IPS-15b (cell line): Measurements from ENCODE around the gene PBX4.
A peak's percentile ranks its signal among the peaks of the same experiment; 100 is the strongest.

ENCODE experiments used
- H3K27me3 ChIP-seq: one replicate; pipeline ENCODE4 v1.6.1; 2013; ENCODE audit warnings: low read length; ENCODE audit not compliant: control insufficient read depth, insufficient read depth
- H3K36me3 ChIP-seq: one replicate; pipeline ENCODE4 v1.6.1; 2013; ENCODE audit warnings: low read length; ENCODE audit not compliant: control insufficient read depth, insufficient read depth
- H3K4me1 ChIP-seq: one replicate; pipeline ENCODE4 v1.6.1; 2013; ENCODE audit warnings: mild to moderate bottlenecking, low read length; ENCODE audit not compliant: control insufficient read depth, insufficient read depth
- H3K4me3 ChIP-seq: one replicate; pipeline ENCODE4 v1.5.1; 2013; ENCODE audit warnings: low read depth, low read length
- H3K9ac ChIP-seq: one replicate; pipeline ENCODE4 v1.6.1; 2013; ENCODE audit warnings: low read depth, mild to moderate bottlenecking, low read length
- H3K9me3 ChIP-seq: one replicate; pipeline ENCODE4 v1.6.1; 2013; ENCODE audit warnings: mild to moderate bottlenecking, low read length; ENCODE audit not compliant: control insufficient read depth, insufficient read depth

PBX4 gene

DNA sequence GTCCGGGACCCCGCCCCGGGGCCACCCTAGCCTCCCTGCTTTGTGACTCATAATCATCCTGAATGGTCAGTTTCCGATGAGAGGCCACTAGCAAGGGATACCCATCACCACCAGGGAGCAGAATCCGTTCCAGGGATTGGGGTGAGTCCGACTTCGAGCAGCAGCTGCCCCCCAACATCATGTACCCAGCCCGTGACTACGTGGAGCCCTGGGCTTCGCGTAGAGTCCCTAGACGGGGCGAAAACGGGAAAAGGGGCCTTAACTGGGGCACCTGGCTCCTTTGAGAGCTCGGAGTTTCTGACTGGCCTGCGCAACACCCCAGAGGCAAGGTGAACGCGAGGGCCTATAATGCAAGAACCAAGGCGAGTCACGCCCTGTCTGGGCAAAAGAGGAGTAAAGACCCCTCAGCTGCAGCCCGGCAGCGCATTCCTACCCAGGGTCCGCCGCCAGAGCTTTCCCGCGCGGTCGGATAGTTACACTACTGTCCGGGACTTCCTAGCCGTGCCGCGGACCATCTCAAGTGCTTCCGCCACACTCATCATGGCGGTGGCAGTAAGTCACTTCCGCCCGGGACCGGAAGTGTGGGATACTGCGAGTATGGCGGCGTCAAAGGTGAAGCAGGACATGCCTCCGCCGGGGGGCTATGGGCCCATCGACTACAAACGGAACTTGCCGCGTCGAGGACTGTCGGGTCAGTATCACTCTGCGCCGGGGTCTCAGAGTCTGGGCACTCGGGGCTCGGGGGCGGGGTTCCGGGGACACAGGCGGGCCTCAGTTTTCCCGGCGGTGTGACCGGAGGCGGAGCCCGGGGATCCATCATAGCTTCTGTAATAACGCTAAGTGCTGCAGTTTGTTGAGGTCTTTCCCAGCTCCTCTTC is 102.6 kb downstream of the PBX4 start, which contains the start of gene NDUFA13:
Gene NDUFA13, plus strand, starts transcription at position 584 of the 878 bp plus-strand sequence. Its CDS starts 14 bp downstream, at position 598.
- Histone ChIP-seq H3K4me3 (peak within 1 kb of the TSS; percentile 67), H3K27me3 (no peaks in the 10 kb centered on the region), H3K36me3 (peaks cover 13% of the 10 kb centered on the region), H3K4me1 (peaks cover 2% of the 10 kb centered on the region), H3K9me3 (no peaks in the 10 kb centered on the region), H3K9ac (peak within 1 kb of the TSS; percentile 91)

DNA sequence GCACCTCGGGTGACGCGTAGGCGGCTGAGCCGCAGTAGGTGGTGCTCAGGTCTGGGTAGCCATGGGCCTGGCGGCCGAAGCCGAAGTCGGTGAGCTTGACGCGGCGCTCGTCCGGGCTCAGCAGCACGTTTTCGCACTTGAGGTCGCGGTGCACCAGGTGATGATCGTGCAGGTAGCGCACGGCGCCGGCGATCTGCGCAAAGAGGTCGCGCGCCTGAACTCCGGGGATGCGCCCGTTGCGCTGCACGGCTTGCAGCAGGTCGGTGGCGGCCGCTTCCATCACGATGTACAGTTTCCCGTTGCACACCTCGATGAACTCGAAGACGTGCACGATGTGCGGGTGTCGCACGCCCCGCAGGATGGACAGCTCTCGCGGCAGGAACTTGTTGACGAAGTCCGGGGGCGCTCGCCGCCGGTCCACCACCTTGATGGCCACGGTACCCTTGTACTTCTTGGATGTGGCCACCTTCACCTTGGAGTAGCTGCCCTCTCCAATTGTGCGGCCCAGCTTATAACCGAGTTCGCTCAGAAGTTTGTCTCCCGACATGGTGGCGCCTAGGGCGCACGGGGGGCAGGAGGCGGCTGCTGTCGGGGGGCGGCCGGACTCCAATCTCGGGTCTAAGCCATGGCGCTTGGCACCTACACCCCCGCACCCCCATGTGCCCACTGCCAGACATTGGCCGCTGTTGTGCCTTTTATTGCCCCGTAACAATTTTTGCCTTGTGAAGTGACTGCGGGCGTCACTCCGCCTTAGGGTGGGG is 103.4 kb downstream of the PBX4 start, which contains the start of gene TSSK6:
Gene TSSK6, minus strand, starts transcription at position 668 of the 761 bp plus-strand sequence. Its CDS starts 121 bp downstream, at position 547.
- peaks cover 11% of the 10 kb centered on the region for H3K36me3 ChIP-seq
- no peaks in the 10 kb centered on the region for H3K9me3 ChIP-seq
- H3K9ac ChIP-seq = peak within 1 kb of the TSS; percentile 91
- H3K4me1 ChIP-seq = peaks cover 2% of the 10 kb centered on the region
- H3K27me3 ChIP-seq = no peaks in the 10 kb centered on the region
- peak within 1 kb of the TSS; percentile 67 for H3K4me3 ChIP-seq

DNA sequence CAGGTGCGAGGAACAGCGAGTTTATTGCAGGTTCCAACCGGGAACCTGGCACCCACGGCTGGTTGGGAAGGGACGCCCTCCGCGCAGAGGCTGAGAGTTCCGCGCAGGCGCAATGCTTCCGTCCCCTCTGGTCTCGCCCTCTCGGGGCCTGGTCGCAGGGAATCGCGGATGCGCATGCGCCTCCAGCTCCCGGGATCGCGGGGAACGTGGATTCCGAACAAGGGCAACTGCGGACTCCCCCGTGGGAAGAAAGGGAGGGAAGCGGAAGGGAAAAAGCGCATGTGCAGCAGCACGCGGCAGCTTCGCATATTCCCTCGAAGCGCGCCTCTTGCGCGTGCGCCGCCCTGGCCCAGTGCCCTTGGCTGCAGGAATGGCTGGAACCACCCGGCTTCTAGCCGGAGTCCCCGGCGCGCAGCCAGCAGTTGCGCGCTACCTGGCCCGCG is 104.3 kb downstream of the PBX4 start:
- peaks cover 3% of the 10 kb centered on the region for H3K36me3 ChIP-seq
- H3K27me3 ChIP-seq = no peaks in the 10 kb centered on the region
- no peaks in the 10 kb centered on the region for H3K9me3 ChIP-seq
- no peak overlapping the region for H3K9ac ChIP-seq
- H3K4me1 ChIP-seq = peaks cover 2% of the 10 kb centered on the region
- no peak overlapping the region for H3K4me3 ChIP-seq

DNA sequence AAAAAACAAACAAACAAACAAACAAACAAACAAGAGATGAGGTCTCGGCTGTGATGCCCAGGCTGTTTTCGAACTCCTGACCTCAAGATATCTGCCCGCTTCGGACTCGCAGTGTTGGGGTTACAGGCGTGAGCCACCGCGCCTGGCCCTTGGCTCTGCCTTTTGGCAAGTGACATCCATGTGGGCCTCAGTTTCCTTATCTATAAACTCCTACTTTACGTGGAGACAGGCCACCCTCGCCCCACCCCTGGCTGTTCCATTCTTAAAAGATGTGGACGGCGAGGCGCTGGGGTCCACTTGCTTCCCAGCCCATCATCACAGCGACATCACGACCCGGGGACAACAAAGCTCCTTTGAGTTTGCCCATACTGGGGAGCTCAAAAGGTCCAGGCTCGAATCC is 104.8 kb downstream of the PBX4 start:
- H3K27me3 ChIP-seq = no peaks in the 10 kb centered on the region
- no peak overlapping the region for H3K9ac ChIP-seq
- no peaks in the 10 kb centered on the region for H3K9me3 ChIP-seq
- H3K4me3 ChIP-seq = no peak overlapping the region
- H3K4me1 ChIP-seq = peaks cover 2% of the 10 kb centered on the region
- H3K36me3 ChIP-seq = no peaks in the 10 kb centered on the region
